ENCODE data around the gene SCTR. TPM values are rescaled to one million over a fixed set of nuclear protein-coding genes. Genes with fewer than 3 reads are reported as not detected.

The SCTR gene
- total and polyA plus RNA-seq, 2 of the 13 experiments (the other 11 are each of a cell fraction or from before 2014, with no cell fraction given), result not detected

- TF ChIP-seq ZBTB33 (CRISPR knock-in tag; IDR thresholded peaks at IDR 0.05) (no peak), TCF7 (IDR thresholded peaks at IDR 0.05; ENCODE audit: low read depth) (peak; percentile 53; the same call in 1 of the 2 replicates), ZNF740 (CRISPR knock-in tag; IDR thresholded peaks at IDR 0.05) (no peak), NBN (conservative IDR thresholded peaks at IDR 0.05) (no peak), ZNF75D (CRISPR knock-in tag; IDR thresholded peaks at IDR 0.05; ENCODE audit: borderline replicate concordance) (no peak), HOXA3 (CRISPR knock-in tag; IDR thresholded peaks at IDR 0.05) (peak; percentile 48; the same call in 1 of the 2 replicates), ARID3A (IDR thresholded peaks at IDR 0.05; ENCODE audit: low read depth, low read length) (no peak), LRRFIP1 (CRISPR knock-in tag; conservative IDR thresholded peaks at IDR 0.05) (no peak), ZNF274 (CRISPR knock-in tag; IDR thresholded peaks at IDR 0.05) (no peak), REL (CRISPR knock-in tag; conservative IDR thresholded peaks at IDR 0.05) (no peak), ZNF496 (CRISPR knock-in tag; IDR thresholded peaks at IDR 0.05; ENCODE audit: insufficient replicate concordance) (no peak), ZFYVE20 (CRISPR knock-in tag; IDR thresholded peaks at IDR 0.05; ENCODE audit: borderline replicate concordance, low read depth) (no peak), ZBTB21 (CRISPR knock-in tag; IDR thresholded peaks at IDR 0.05) (peak; percentile 71; the same call in 1 of the 2 replicates), MTF2 (CRISPR knock-in tag; IDR thresholded peaks at IDR 0.05; ENCODE audit: borderline replicate concordance) (no peak), TFAP4 (IDR thresholded peaks at IDR 0.05; ENCODE audit: borderline replicate concordance, low read depth) (peak; percentile 92; the same call in 1 of the 2 replicates), ZNF232 (CRISPR knock-in tag; IDR thresholded peaks at IDR 0.05; ENCODE audit: borderline replicate concordance) (no peak), ZNF362 (CRISPR knock-in tag; IDR thresholded peaks at IDR 0.05; ENCODE audit: borderline replicate concordance) (no peak)
- TF ChIP-seq, protein P1, sequence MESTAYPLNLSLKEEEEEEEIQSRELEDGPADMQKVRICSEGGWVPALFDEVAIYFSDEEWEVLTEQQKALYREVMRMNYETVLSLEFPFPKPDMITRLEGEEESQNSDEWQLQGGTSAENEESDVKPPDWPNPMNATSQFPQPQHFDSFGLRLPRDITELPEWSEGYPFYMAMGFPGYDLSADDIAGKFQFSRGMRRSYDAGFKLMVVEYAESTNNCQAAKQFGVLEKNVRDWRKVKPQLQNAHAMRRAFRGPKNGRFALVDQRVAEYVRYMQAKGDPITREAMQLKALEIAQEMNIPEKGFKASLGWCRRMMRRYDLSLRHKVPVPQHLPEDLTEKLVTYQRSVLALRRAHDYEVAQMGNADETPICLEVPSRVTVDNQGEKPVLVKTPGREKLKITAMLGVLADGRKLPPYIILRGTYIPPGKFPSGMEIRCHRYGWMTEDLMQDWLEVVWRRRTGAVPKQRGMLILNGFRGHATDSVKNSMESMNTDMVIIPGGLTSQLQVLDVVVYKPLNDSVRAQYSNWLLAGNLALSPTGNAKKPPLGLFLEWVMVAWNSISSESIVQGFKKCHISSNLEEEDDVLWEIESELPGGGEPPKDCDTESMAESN (CRISPR knock-in tag; conservative IDR thresholded peaks at IDR 0.05), result no peak
Measured at GRCh38 chr2:119433636-119434327, 90.5 kb downstream of the SCTR start (continued).
